Activated CD8-positive, alpha-beta T cell treated with anti-CD3 and anti-CD28 coated beads for 36 hours (primary cell): ENCODE results near the gene ATAD3B. TPM values are rescaled to one million over a fixed set of nuclear protein-coding genes. Genes with fewer than 3 reads are reported as not detected.
"Not testable (repeated sequence)": the region's sequence is repeated elsewhere in the genome, so short reads cannot be mapped to it uniquely, and the experiment has no call there.

Source experiments
- ATAC-seq: fragments of 200-7000 bp; cut with Tn5 transposase; one replicate; pipeline ENCODE4 v1.10.0; 2021; ENCODE audit warnings: mild to moderate bottlenecking, moderate library complexity
- CTCF ChIA-PET: fragments of 350-600 bp; sonication (Branson Sonifier 250); formaldehyde crosslinking; loops from one replicate; lab custom pipeline; 2021; ENCODE audit warnings: antibody characterized with exemption; lab: Charles Lee
- POLR2A ChIA-PET: fragments of 350-600 bp; sonication (Branson Sonifier 250); formaldehyde crosslinking; loops from one replicate; lab custom pipeline; 2021; ENCODE audit warnings: antibody characterized with exemption; lab: Charles Lee
- DNase-seq: peaks from one replicate; pipeline ENCODE4 v3.0.0-alpha.2; 2020
- H3K27ac Mint-ChIP-seq: one replicate; pipeline ENCODE4 v1.8.0; 2021; ENCODE audit warnings: mild to moderate bottlenecking, mixed read lengths
- H3K27me3 Mint-ChIP-seq: one replicate; pipeline ENCODE4 v1.8.0; 2021; ENCODE audit warnings: mixed read lengths
- H3K36me3 Mint-ChIP-seq: one replicate; pipeline ENCODE4 v1.8.0; 2021; ENCODE audit warnings: low read depth, mixed read lengths
- H3K4me1 Mint-ChIP-seq: one replicate; pipeline ENCODE4 v1.8.0; 2021; ENCODE audit warnings: low read depth, mixed read lengths
- H3K4me3 Mint-ChIP-seq: one replicate; pipeline ENCODE4 v1.8.0; 2021; ENCODE audit warnings: mild to moderate bottlenecking, moderate library complexity, mixed read lengths
- H3K9me3 Mint-ChIP-seq: one replicate; pipeline ENCODE4 v1.8.0; 2021; ENCODE audit warnings: mixed read lengths
- intact Hi-C: fragments of 100-400 bp; cut with micrococcal nuclease; formaldehyde crosslinking; loops from one replicate; pipeline ENCODE4 v1.10.0; 2022
- total RNA-seq, 2 experiments: library from RNA; stranded (reverse); gene quantifications; one replicate each; pipeline ENCODE4 v1.2.3, GENCODE V29; 2021
- TF ChIP-seq, protein P1 (sequence below): fragments of 200-600 bp; IDR thresholded peaks from one replicate; pipeline ENCODE4 v1.8.0; 2022; ENCODE audit warnings: antibody characterized with exemption, mild to moderate bottlenecking

Gene ATAD3B
- total RNA-seq, 2 experiments from 2014 or later = 42.5 to 48.1 TPM

GRCh38 chr1:1470626-1471388 lies 758 bp upstream of the ATAD3B start:
- H3K9me3 Mint-ChIP-seq = no peaks in the 10 kb centered on the region
- H3K27me3 Mint-ChIP-seq = no peaks in the 10 kb centered on the region
- H3K36me3 Mint-ChIP-seq = peaks cover 1% of the 10 kb centered on the region
- H3K4me3 Mint-ChIP-seq = peak overlapping the region; percentile 82
- CTCF ChIA-PET = no interaction called here
- H3K27ac Mint-ChIP-seq = peak overlapping the region; percentile 83
- DNase-seq = peak; percentile 53
- TF ChIP-seq, protein P1, sequence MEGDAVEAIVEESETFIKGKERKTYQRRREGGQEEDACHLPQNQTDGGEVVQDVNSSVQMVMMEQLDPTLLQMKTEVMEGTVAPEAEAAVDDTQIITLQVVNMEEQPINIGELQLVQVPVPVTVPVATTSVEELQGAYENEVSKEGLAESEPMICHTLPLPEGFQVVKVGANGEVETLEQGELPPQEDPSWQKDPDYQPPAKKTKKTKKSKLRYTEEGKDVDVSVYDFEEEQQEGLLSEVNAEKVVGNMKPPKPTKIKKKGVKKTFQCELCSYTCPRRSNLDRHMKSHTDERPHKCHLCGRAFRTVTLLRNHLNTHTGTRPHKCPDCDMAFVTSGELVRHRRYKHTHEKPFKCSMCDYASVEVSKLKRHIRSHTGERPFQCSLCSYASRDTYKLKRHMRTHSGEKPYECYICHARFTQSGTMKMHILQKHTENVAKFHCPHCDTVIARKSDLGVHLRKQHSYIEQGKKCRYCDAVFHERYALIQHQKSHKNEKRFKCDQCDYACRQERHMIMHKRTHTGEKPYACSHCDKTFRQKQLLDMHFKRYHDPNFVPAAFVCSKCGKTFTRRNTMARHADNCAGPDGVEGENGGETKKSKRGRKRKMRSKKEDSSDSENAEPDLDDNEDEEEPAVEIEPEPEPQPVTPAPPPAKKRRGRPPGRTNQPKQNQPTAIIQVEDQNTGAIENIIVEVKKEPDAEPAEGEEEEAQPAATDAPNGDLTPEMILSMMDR = no peak
- no peak for ATAC-seq
- peaks cover 21% of the 10 kb centered on the region for H3K4me1 Mint-ChIP-seq
- POLR2A ChIA-PET = no interaction called here
- intact Hi-C loops = no loop called here

- POLR2A ChIA-PET, H3K36me3 Mint-ChIP-seq, H3K9me3 Mint-ChIP-seq, intact Hi-C loops, H3K27me3 Mint-ChIP-seq: not testable (repeated sequence)
- peak overlapping the region; percentile 67 for H3K27ac Mint-ChIP-seq
- peak overlapping the region; percentile 82 for H3K4me3 Mint-ChIP-seq
- CTCF ChIA-PET = interaction anchor here (1.0 kb wide), 1 partner anchor 33 kb away, joined by 4 read pairs; no protein-coding TSS in a partner anchor
- peaks cover 21% of the 10 kb centered on the region for H3K4me1 Mint-ChIP-seq
- ATAC-seq = peak; percentile 15
- DNase-seq = peak; percentile 29
Observed at GRCh38 chr1:1472053-1472876, 700 bp downstream of the ATAD3B start.

- H3K27ac Mint-ChIP-seq, H3K4me3 Mint-ChIP-seq: not testable (repeated sequence)
Observed at GRCh38 chr1:1476011-1476410, 4.4 kb downstream of the ATAD3B start.

GRCh38 chr1:1477206-1477605 lies 5.6 kb downstream of the ATAD3B start:
- no peaks in the 10 kb centered on the region for H3K9me3 Mint-ChIP-seq
- ChIA-PET CTCF (interaction anchor here (1.4 kb wide), 1 partner anchor 27 kb away, joined by 3 read pairs; no protein-coding TSS in a partner anchor), POLR2A (interaction anchor here (0.6 kb wide), 1 partner anchor 28 kb away, joined by 3 read pairs; no protein-coding TSS in a partner anchor)
- DNase-seq = no peak
- TF ChIP-seq, protein P1 = no peak
- no peaks in the 10 kb centered on the region for H3K27me3 Mint-ChIP-seq
- peaks cover 20% of the 10 kb centered on the region for H3K36me3 Mint-ChIP-seq
- intact Hi-C loops = no loop called here
- no peak overlapping the region for H3K4me3 Mint-ChIP-seq
- peaks cover 8% of the 10 kb centered on the region for H3K4me1 Mint-ChIP-seq
- no peak for ATAC-seq
- H3K27ac Mint-ChIP-seq = no peak overlapping the region

More at GRCh38 chr1:1476011-1476410, 4.4 kb downstream of the ATAD3B start:
- ATAC-seq, CTCF ChIA-PET, H3K27me3 Mint-ChIP-seq, H3K9me3 Mint-ChIP-seq, H3K4me1 Mint-ChIP-seq, DNase-seq, intact Hi-C loops: not testable (repeated sequence)
- POLR2A ChIA-PET = interaction anchor here (0.7 to 1.0 kb wide), 2 partner anchors 62 to 161 kb away, joined by 3 read pairs; no protein-coding TSS in a partner anchor
- peaks cover 20% of the 10 kb centered on the region for H3K36me3 Mint-ChIP-seq

- DNase-seq (no peak), ATAC-seq (no peak)
- intact Hi-C loops = no loop called here
- H3K27ac Mint-ChIP-seq = no peak overlapping the region
- ChIA-PET CTCF (no interaction called here), POLR2A (no interaction called here)
- peaks cover 29% of the 10 kb centered on the region for H3K36me3 Mint-ChIP-seq
- H3K4me1 Mint-ChIP-seq = peaks cover 2% of the 10 kb centered on the region
- H3K4me3 Mint-ChIP-seq = no peak overlapping the region
- H3K9me3 Mint-ChIP-seq = no peaks in the 10 kb centered on the region
- TF ChIP-seq, protein P1 = no peak
- H3K27me3 Mint-ChIP-seq = no peaks in the 10 kb centered on the region
Observed at GRCh38 chr1:1479547-1480487, 8.3 kb downstream of the ATAD3B start.

DNA sequence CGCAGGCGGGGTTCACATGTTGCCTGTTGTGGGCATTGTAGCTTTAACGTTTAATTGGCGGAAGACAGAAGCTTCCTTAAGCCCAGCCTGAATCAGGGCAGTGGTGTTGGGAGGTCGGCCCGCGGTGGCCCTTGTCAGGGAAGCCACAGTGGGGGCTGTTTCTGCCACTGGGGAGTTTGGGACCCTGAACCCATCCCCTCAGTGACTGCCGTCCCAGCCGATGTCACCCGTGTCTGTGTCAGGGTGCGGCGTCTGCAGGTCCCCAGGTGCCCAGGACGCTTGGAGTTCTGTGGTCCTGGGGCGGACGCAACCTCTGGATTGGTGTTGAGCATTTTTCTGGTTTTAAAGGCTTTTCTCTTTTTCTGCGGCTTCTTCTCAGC lies 8.9 kb downstream of the ATAD3B start:
- H3K27ac Mint-ChIP-seq, ATAC-seq, H3K27me3 Mint-ChIP-seq, H3K4me3 Mint-ChIP-seq, DNase-seq, intact Hi-C loops, H3K9me3 Mint-ChIP-seq, H3K4me1 Mint-ChIP-seq, POLR2A ChIA-PET, CTCF ChIA-PET: not testable (repeated sequence)
- H3K36me3 Mint-ChIP-seq = peaks cover 27% of the 10 kb centered on the region

DNA sequence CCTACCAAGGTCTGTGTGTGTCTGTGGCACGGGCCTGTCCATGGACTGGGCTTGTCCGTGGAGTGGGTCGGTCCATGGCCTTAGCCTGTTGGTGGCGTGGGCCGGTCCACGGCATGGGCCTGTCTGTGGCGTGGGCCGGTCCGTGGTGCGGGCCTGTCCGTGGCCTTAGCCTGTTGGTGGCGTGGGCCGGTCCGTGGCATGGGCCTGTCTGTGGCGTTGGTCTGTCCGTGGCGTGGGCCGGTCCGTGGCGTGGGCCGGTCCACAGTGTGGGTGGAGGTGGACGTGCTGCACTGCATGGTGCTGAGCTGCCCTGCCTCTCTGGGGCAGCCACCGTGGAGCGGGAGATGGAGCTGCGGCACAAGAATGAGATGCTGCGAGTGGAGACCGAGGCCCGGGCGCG lies 10.2 kb downstream of the ATAD3B start:
- POLR2A ChIA-PET, CTCF ChIA-PET, H3K27me3 Mint-ChIP-seq, H3K9me3 Mint-ChIP-seq, H3K4me1 Mint-ChIP-seq, DNase-seq, H3K27ac Mint-ChIP-seq, ATAC-seq, H3K4me3 Mint-ChIP-seq, intact Hi-C loops: not testable (repeated sequence)
- peaks cover 27% of the 10 kb centered on the region for H3K36me3 Mint-ChIP-seq
